ENCODE results near the gene PAPOLB. TPM values are rescaled to one million over a fixed set of nuclear protein-coding genes. Genes with fewer than 3 reads are reported as not detected.

Gene PAPOLB
- polyA plus RNA-seq, 2 of the 4 experiments (the other 2 are of a cell fraction) = not detected

- H3K4me3 ChIP-seq = no peak overlapping the region
- no peak for TF ChIP-seq ZFP36 (IDR thresholded peaks at IDR 0.05; ENCODE audit: borderline replicate concordance, partially characterized antibody)
- TF ChIP-seq ESRRA (IDR thresholded peaks at IDR 0.05; ENCODE audit: borderline replicate concordance, low read length) = no peak
- TF ChIP-seq NPAS2 (CRISPR knock-in tag; IDR thresholded peaks at IDR 0.05; ENCODE audit: borderline replicate concordance) = no peak
- no peak for TF ChIP-seq HDAC2 (IDR thresholded peaks at IDR 0.05)
- TF ChIP-seq BHLHE40 (IDR thresholded peaks at IDR 0.05; ENCODE audit: low read depth, low read length) = no peak
- TF ChIP-seq RNF2 (IDR thresholded peaks at IDR 0.05; ENCODE audit: borderline replicate concordance, low read depth) = no peak
- TF ChIP-seq USF2 (IDR thresholded peaks at IDR 0.05) = no peak
- no peak for TF ChIP-seq ZSCAN20 (CRISPR knock-in tag; IDR thresholded peaks at IDR 0.05)
- TF ChIP-seq PHF8 (IDR thresholded peaks at IDR 0.05; ENCODE audit: borderline replicate concordance, low read depth) = no peak
- TF ChIP-seq REST (IDR thresholded peaks at IDR 0.05) = no peak
- H3K4me2 ChIP-seq = no peak overlapping the region
- CTCF ChIA-PET = interaction anchor here (0.9 to 2.4 kb wide), 3 partner anchors 12 to 154 kb away, joined by 3 to 11 read pairs (median 6); partner anchors contain the start of gene RADIL
- no peak for DNase-seq (ENCODE audit: low read depth in 1 of 2, low spot score in 1 of 2)
- H3K4me1 ChIP-seq = no peaks in the 10 kb centered on the region
- no peak for FAIRE-seq
- no peaks in the 10 kb centered on the region for H3K9me3 ChIP-seq
- no peak overlapping the region for H3K27ac ChIP-seq
- POLR2A ChIA-PET = no interaction called here
- WGBS (ENCODE audit: missing lambda C conversion rate) = 83% methylated on average over 14 of the region's 14 CpGs
- ATAC-seq = no peak
Observed at GRCh38 chr7:4862156-4862555, 326 bp upstream of the PAPOLB start.

GRCh38 chr7:4861227-4861626, 603 bp downstream of the PAPOLB start:
- CTCF ChIA-PET = no interaction called here
- Histone ChIP-seq H3K4me2 (no peak overlapping the region), H3K4me1 (no peaks in the 10 kb centered on the region), H3K9me3 (no peaks in the 10 kb centered on the region), H3K4me3 (no peak overlapping the region), H3K27ac (no peak overlapping the region)
- TF ChIP-seq CTCF (IDR thresholded peaks at IDR 0.05) (no peak), EP300 (IDR thresholded peaks at IDR 0.05) (no peak), JUN (IDR thresholded peaks at IDR 0.05) (no peak), RCOR1 (IDR thresholded peaks at IDR 0.05; ENCODE audit: low read depth, low read length) (no peak), BCL3 (IDR thresholded peaks at IDR 0.05) (no peak), ESRRA (IDR thresholded peaks at IDR 0.05; ENCODE audit: borderline replicate concordance, low read length) (no peak), RAD21 (conservative IDR thresholded peaks at IDR 0.05 in 1 of 2, IDR thresholded peaks at IDR 0.05 in 1 of 2) (no peak), POLR2A (IDR thresholded peaks at IDR 0.05; ENCODE audit: low read length) (no peak)
- no peak for DNase-seq (ENCODE audit: low read depth in 1 of 2, low spot score in 1 of 2)
- no peak for ATAC-seq
- FAIRE-seq = no peak
- 85% methylated on average over 11 of the region's 11 CpGs for WGBS (ENCODE audit: missing lambda C conversion rate)
- POLR2A ChIA-PET = no interaction called here

All from A549 (cell line).